SK-N-DZ (cell line): ENCODE measurements around the gene SMPD2.

Source experiments
- DNase-seq: peaks from one replicate; pipeline ENCODE4 v3.0.0-alpha.2; 2015; ENCODE audit warnings: low spot score

The SMPD2 gene

GRCh38 chr6:109483735-109484057 lies 43.2 kb downstream of the SMPD2 start:
- DNase-seq: no peak

GRCh38 chr6:109484122-109484521 lies 43.6 kb downstream of the SMPD2 start:
- no peak for DNase-seq

- DNase-seq: no peak
Observed at GRCh38 chr6:109485266-109485935, 44.9 kb downstream of the SMPD2 start.

GRCh38 chr6:109486068-109486467 lies 45.5 kb downstream of the SMPD2 start:
- no peak for DNase-seq

DNA sequence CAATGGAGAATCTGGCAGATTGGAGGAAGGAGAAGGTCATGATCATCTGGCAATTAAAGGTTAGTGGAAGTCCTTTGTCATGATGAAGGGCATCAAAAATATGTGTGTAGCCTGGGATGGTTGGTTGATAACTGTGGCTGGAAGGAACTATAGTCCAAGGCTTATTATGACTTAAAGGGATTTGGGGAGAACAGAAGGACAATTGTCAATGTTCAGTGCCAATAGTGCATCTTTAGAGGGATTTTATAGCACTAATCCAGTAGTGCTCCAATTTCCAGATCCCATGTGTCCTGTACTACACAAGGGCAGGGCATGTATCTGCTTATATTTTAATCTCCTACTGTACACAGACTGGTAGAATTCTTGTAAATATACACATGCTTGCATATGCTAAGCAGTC lies 47.5 kb downstream of the SMPD2 start:
- DNase-seq: no peak

GRCh38 chr6:109490713-109491112 lies 50.2 kb downstream of the SMPD2 start:
- DNase-seq: no peak

- no peak for DNase-seq
Observed at GRCh38 chr6:109491207-109491938, 50.8 kb downstream of the SMPD2 start.
